H9 (cell line): Measurements from ENCODE around the gene WDR7. TPM values are rescaled to one million over a fixed set of nuclear protein-coding genes. Genes with fewer than 3 reads are reported as not detected.

ENCODE experiments used
- DNase-seq: peaks from one replicate; pipeline ENCODE4 v3.0.0-alpha.2; 2017
- H2AFZ ChIP-seq: one replicate; pipeline ENCODE4 v1.6.1; 2013; ENCODE audit warnings: mild to moderate bottlenecking, low read length, control low read depth, moderate library complexity
- H2AK5ac ChIP-seq: 2 replicates; pipeline ENCODE4 v1.6.1; 2013; ENCODE audit warnings: low read length, control low read depth, mixed read lengths; ENCODE audit not compliant: insufficient read length
- H2BK120ac ChIP-seq: one replicate; pipeline ENCODE4 v1.6.1; 2013; ENCODE audit warnings: low read depth, mild to moderate bottlenecking, low read length, control low read depth, inconsistent platforms; ENCODE audit not compliant: poor library complexity, severe bottlenecking
- H2BK12ac ChIP-seq: 2 replicates; pipeline ENCODE4 v1.6.1; 2013; ENCODE audit warnings: low read length, control low read depth, mixed read lengths, low read depth; ENCODE audit not compliant: insufficient read length
- H2BK15ac ChIP-seq: 2 replicates; pipeline ENCODE4 v1.6.1; 2013; ENCODE audit warnings: low read depth, low read length, control low read depth
- H2BK20ac ChIP-seq: one replicate; pipeline ENCODE4 v1.6.1; 2013; ENCODE audit warnings: low read depth, mild to moderate bottlenecking, low read length, control low read depth, inconsistent platforms; ENCODE audit not compliant: poor library complexity, severe bottlenecking
- H2BK5ac ChIP-seq: 2 replicates; pipeline ENCODE4 v1.6.1; 2013; ENCODE audit warnings: low read length, control low read depth, mixed read lengths; ENCODE audit not compliant: insufficient read length
- H3K14ac ChIP-seq: 2 replicates; pipeline ENCODE4 v1.6.1; 2013; ENCODE audit warnings: low read length, control low read depth; ENCODE audit not compliant: insufficient read depth
- H3K18ac ChIP-seq: 2 replicates; pipeline ENCODE4 v1.6.1; 2013; ENCODE audit warnings: low read depth, mild to moderate bottlenecking, mixed read lengths, low read length, control low read depth; ENCODE audit not compliant: insufficient read length
- H3K23ac ChIP-seq: 2 replicates; pipeline ENCODE4 v1.6.1; 2013; ENCODE audit warnings: low read length, control low read depth, mixed read lengths, low read depth; ENCODE audit not compliant: insufficient read length
- H3K23me2 ChIP-seq: 2 replicates; pipeline ENCODE4 v1.6.1; 2013; ENCODE audit warnings: low read depth, mild to moderate bottlenecking, mixed read lengths, low read length, control low read depth; ENCODE audit not compliant: insufficient read length, poor library complexity, severe bottlenecking
- H3K27ac ChIP-seq: 2 replicates; pipeline ENCODE4 v1.5.1; 2013; ENCODE audit warnings: low read length, control low read depth, mixed read lengths, low read depth; ENCODE audit not compliant: insufficient read length
- H3K27me3 ChIP-seq: 2 replicates; pipeline ENCODE4 v1.6.1; 2013; ENCODE audit warnings: low read length, control low read depth, inconsistent platforms; ENCODE audit not compliant: insufficient read depth
- H3K4ac ChIP-seq: 2 replicates; pipeline ENCODE4 v1.6.1; 2013; ENCODE audit warnings: low read depth, mild to moderate bottlenecking, control low read depth, inconsistent platforms, low read length, moderate library complexity
- H3K4me1 ChIP-seq: 2 replicates; pipeline ENCODE4 v1.6.1; 2013; ENCODE audit warnings: low read length, control low read depth, inconsistent platforms; ENCODE audit not compliant: insufficient read depth
- H3K4me2 ChIP-seq: 2 replicates; pipeline ENCODE4 v1.6.1; 2013; ENCODE audit warnings: low read length, control low read depth, mixed read lengths; ENCODE audit not compliant: insufficient read length, insufficient read depth
- H3K56ac ChIP-seq: 2 replicates; pipeline ENCODE4 v1.6.1; 2013; ENCODE audit warnings: low read depth, mild to moderate bottlenecking, mixed read lengths, low read length, control low read depth; ENCODE audit not compliant: insufficient read length
- H3K79me1 ChIP-seq: 2 replicates; pipeline ENCODE4 v1.6.1; 2013; ENCODE audit warnings: low read depth, mild to moderate bottlenecking, moderate library complexity, low read length, control low read depth, inconsistent platforms; ENCODE audit not compliant: insufficient read depth, poor library complexity, severe bottlenecking
- H3K79me2 ChIP-seq: 2 replicates; pipeline ENCODE4 v1.6.1; 2013; ENCODE audit warnings: low read length, control low read depth, inconsistent platforms; ENCODE audit not compliant: insufficient read depth
- H3K9ac ChIP-seq: 2 replicates; pipeline ENCODE4 v1.6.1; 2013; ENCODE audit warnings: low read length, control low read depth, mixed read lengths; ENCODE audit not compliant: insufficient read length; ENCODE audit errors: extremely low read depth
- H3K9me3 ChIP-seq: one replicate; pipeline ENCODE4 v1.6.1; 2013; ENCODE audit warnings: low read depth, low read length, inconsistent platforms; ENCODE audit not compliant: control insufficient read depth
- H3T11ph ChIP-seq: one replicate; pipeline ENCODE4 v1.6.1; 2013; ENCODE audit warnings: mild to moderate bottlenecking, low read length, control low read depth, inconsistent platforms
- H4K20me1 ChIP-seq: one replicate; pipeline ENCODE4 v1.6.1; 2013; ENCODE audit not compliant: control insufficient read depth, insufficient read length, insufficient read depth
- H4K5ac ChIP-seq: 2 replicates; pipeline ENCODE4 v1.6.1; 2013; ENCODE audit warnings: low read depth, mild to moderate bottlenecking, mixed read lengths, low read length, control low read depth; ENCODE audit not compliant: insufficient read length
- H4K8ac ChIP-seq: replicated peaks from 2 replicates; pipeline ENCODE4 v1.6.1; 2013; ENCODE audit warnings: low read length, control low read depth, mixed read lengths, low read depth; ENCODE audit not compliant: insufficient read length
- H4K91ac ChIP-seq: 2 replicates; pipeline ENCODE4 v1.6.1; 2013; ENCODE audit warnings: low read depth, mild to moderate bottlenecking, moderate library complexity, mixed read lengths, low read length, control low read depth; ENCODE audit not compliant: insufficient read length
- H3K27ac Mint-ChIP-seq, 3 experiments: 2 replicates in 2 of 3; 3 replicates in 1 of 3; pipeline ENCODE4 v1.8.0; 2020 to 2021; ENCODE audit warnings: mixed read lengths in 3 of 3, mild to moderate bottlenecking in 1 of 3, moderate library complexity in 1 of 3
- H3K27me3 Mint-ChIP-seq: 2 replicates; pipeline ENCODE4 v1.8.0; 2021; ENCODE audit warnings: low read depth, mild to moderate bottlenecking, moderate library complexity, mixed read lengths
- H3K36me3 Mint-ChIP-seq, 3 experiments: 2 replicates in 2 of 3; 3 replicates in 1 of 3; pipeline ENCODE4 v1.8.0; 2020 to 2021; ENCODE audit warnings: low read depth in 3 of 3, mixed read lengths in 3 of 3; ENCODE audit not compliant: insufficient read depth in 1 of 3
- H3K4me1 Mint-ChIP-seq, 2 experiments: 2 replicates each; pipeline ENCODE4 v1.8.0; 2020; ENCODE audit warnings: mixed read lengths in 2 of 2
- H3K4me3 Mint-ChIP-seq, 2 experiments: 2 replicates in 1 of 2; 3 replicates in 1 of 2; pipeline ENCODE4 v1.8.0; 2020 to 2021; ENCODE audit warnings: mild to moderate bottlenecking in 2 of 2, mixed read lengths in 2 of 2, moderate library complexity in 1 of 2
- H3K9me3 Mint-ChIP-seq, 2 experiments: 2 replicates in 1 of 2; 3 replicates in 1 of 2; pipeline ENCODE4 v1.8.0; 2020; ENCODE audit warnings: mild to moderate bottlenecking in 2 of 2, mixed read lengths in 2 of 2, moderate library complexity in 1 of 2
- WGBS: extraction: QIAGEN DNeasy Blood & Tissue Kit; methylation state at CpG from one replicate; pipeline ENCODE4 v1.1.7; 2013; ENCODE audit warnings: missing lambda C conversion rate, low lambda C conversion rate, mixed read lengths; ENCODE audit not compliant: insufficient read length; ENCODE audit errors: extremely low coverage; 5-methylcytosine and 5-hydroxymethylcytosine counted together
- total RNA-seq: library from RNA; stranded (reverse); gene quantifications from 2 replicates; pipeline ENCODE4 v1.2.1, GENCODE V29; 2021
- TF ChIP-seq, protein P1 (sequence below): fragments of 200-600 bp; sonication (generic); conservative IDR thresholded peaks from 3 replicates; pipeline ENCODE4 v1.8.0; 2021; ENCODE audit warnings: antibody characterized with exemption, mild to moderate bottlenecking

Gene WDR7
- total RNA-seq, 1 experiment from 2014 or later: 14.8 TPM

DNA sequence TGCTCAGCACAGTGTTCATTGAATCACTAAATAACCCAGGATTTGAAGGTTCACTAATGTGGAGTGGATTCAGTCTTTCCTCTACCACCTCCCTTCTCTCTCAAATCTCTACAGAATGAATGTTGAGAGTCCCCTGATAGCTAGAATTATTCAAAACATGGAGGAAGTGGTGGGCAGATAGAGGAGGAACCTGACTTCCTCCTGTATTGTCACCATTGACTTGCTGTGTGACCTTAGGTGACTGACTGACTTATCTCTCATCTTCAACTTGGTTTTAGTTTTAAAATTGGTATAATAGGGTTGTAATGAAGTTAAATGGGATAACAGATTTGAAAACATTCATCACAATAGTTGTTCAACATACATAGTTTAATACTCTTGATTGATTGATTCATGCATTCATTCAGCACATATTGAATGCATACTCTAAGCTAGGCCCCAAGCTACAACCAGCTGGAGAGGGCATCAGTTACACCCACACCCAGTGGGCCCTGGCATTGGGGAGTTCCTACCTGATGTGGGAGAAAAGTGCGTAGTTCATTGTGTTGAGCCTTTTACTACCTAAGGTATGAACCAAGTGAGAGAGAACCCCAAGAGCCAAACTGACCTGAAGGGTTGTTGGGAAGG is 96.0 kb downstream of the WDR7 start:
- Histone ChIP-seq H3K56ac (no peak overlapping the region), H3T11ph (no peak overlapping the region), H4K20me1 (no peaks in the 10 kb centered on the region), H4K5ac (no peak overlapping the region), H3K14ac (no peak overlapping the region), H3K4me2 (no peak overlapping the region), H3K9me3 (no peaks in the 10 kb centered on the region), H2BK12ac (no peak overlapping the region), H3K79me1 (no peaks in the 10 kb centered on the region), H2AFZ (no peak overlapping the region), H3K9ac (no peak overlapping the region), H3K79me2 (no peaks in the 10 kb centered on the region), H2BK20ac (no peak overlapping the region), H4K91ac (no peak overlapping the region), H3K23me2 (no peaks in the 10 kb centered on the region), H3K27me3 (no peaks in the 10 kb centered on the region), H2BK120ac (no peak overlapping the region), H2BK5ac (no peak overlapping the region), H3K4ac (no peak overlapping the region), H3K18ac (no peak overlapping the region), H3K4me1 (no peaks in the 10 kb centered on the region), H3K27ac (no peak overlapping the region), H2AK5ac (no peak overlapping the region), H3K23ac (no peak overlapping the region), H4K8ac (no peak overlapping the region), H2BK15ac (no peak overlapping the region)
- WGBS: no CpG with 5 or more reads among the region's 1 CpG
- TF ChIP-seq, protein P1, sequence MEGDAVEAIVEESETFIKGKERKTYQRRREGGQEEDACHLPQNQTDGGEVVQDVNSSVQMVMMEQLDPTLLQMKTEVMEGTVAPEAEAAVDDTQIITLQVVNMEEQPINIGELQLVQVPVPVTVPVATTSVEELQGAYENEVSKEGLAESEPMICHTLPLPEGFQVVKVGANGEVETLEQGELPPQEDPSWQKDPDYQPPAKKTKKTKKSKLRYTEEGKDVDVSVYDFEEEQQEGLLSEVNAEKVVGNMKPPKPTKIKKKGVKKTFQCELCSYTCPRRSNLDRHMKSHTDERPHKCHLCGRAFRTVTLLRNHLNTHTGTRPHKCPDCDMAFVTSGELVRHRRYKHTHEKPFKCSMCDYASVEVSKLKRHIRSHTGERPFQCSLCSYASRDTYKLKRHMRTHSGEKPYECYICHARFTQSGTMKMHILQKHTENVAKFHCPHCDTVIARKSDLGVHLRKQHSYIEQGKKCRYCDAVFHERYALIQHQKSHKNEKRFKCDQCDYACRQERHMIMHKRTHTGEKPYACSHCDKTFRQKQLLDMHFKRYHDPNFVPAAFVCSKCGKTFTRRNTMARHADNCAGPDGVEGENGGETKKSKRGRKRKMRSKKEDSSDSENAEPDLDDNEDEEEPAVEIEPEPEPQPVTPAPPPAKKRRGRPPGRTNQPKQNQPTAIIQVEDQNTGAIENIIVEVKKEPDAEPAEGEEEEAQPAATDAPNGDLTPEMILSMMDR: no peak
- no peaks in the 10 kb centered on the region for H3K27me3 Mint-ChIP-seq
- DNase-seq: no peak
- H3K4me1 Mint-ChIP-seq: no peaks in the 10 kb centered on the region
- no peak overlapping the region for H3K27ac Mint-ChIP-seq
- no peaks in the 10 kb centered on the region for H3K36me3 Mint-ChIP-seq
- no peak overlapping the region for H3K4me3 Mint-ChIP-seq
- no peaks in the 10 kb centered on the region for H3K9me3 Mint-ChIP-seq
